SU-DHL-6 (cell line): Measurements from ENCODE around the gene ESRRB.

Experiments
- H2AFZ ChIP-seq: fragments of 200-600 bp; sonication (generic); 2 replicates; pipeline ENCODE4 v1.6.1; 2014; ENCODE audit warnings: low read depth, mild to moderate bottlenecking, moderate library complexity, mixed read lengths, antibody characterized with exemption, low read length; ENCODE audit not compliant: severe bottlenecking
- H3F3A ChIP-seq: fragments of 200-600 bp; shearing (Covaris generic); 2 replicates; pipeline ENCODE4 v1.6.0; 2016; ENCODE audit warnings: antibody characterized with exemption, mild to moderate bottlenecking; ENCODE audit not compliant: insufficient read depth
- H3K27ac ChIP-seq: fragments of 200-600 bp; sonication (generic); 2 replicates; pipeline ENCODE4 v1.5.1; 2016; ENCODE audit warnings: low read depth, mild to moderate bottlenecking, low read length, moderate library complexity, mixed read lengths
- H3K27me3 ChIP-seq: fragments of 200-600 bp; sonication (generic), shearing (Covaris generic); 2 replicates; pipeline ENCODE4 v1.6.0; 2014; ENCODE audit warnings: mild to moderate bottlenecking, low read length
- H3K36me3 ChIP-seq: fragments of 200-600 bp; sonication (generic); 2 replicates; pipeline ENCODE4 v1.6.1; 2014; ENCODE audit warnings: mild to moderate bottlenecking, low read length, mixed read lengths
- H3K4me2 ChIP-seq: fragments of 300-600, 200-600 bp; shearing (Covaris generic), sonication (generic); 2 replicates; pipeline ENCODE4 v1.6.0; 2014; ENCODE audit warnings: low read length, low read depth, mild to moderate bottlenecking; ENCODE audit not compliant: poor library complexity, severe bottlenecking
- H3K4me3 ChIP-seq: fragments of 200-600 bp; sonication (generic); 2 replicates; pipeline ENCODE4 v1.5.1; 2014; ENCODE audit warnings: antibody characterized with exemption, low read length, mild to moderate bottlenecking, mixed read lengths; ENCODE audit not compliant: insufficient read depth, poor library complexity, severe bottlenecking
- H3K79me2 ChIP-seq: fragments of 200-600 bp; sonication (generic); 2 replicates; pipeline ENCODE4 v1.6.1; 2014; ENCODE audit warnings: mild to moderate bottlenecking, low read length, moderate library complexity; ENCODE audit not compliant: insufficient read depth
- H3K9ac ChIP-seq: fragments of 200-600 bp; sonication (generic); 2 replicates; pipeline ENCODE4 v1.7.0; 2014; ENCODE audit warnings: mild to moderate bottlenecking, low read length
- H3K9me2 ChIP-seq: fragments of 200-600 bp; sonication (generic); replicated peaks from 2 replicates; pipeline ENCODE4 v1.6.1; 2014; ENCODE audit warnings: low read length; ENCODE audit not compliant: insufficient read depth
- H3K9me3 ChIP-seq: fragments of 200-600 bp; sonication (generic); 2 replicates; pipeline ENCODE4 v1.6.1; 2014; ENCODE audit warnings: low read length, mixed read lengths; ENCODE audit not compliant: insufficient read depth
- H4K20me1 ChIP-seq: fragments of 200-600 bp; sonication (generic); 2 replicates; pipeline ENCODE4 v1.6.1; 2014; ENCODE audit warnings: low read depth, mild to moderate bottlenecking, antibody characterized with exemption, low read length, moderate library complexity, mixed read lengths
- CTCF ChIP-seq: fragments of 200-600 bp; sonication (generic); IDR thresholded peaks from one replicate; pipeline ENCODE4 v1.5.1; 2017; ENCODE audit warnings: antibody characterized with exemption, mild to moderate bottlenecking, low read length, moderate library complexity; ENCODE audit not compliant: insufficient read depth, poor library complexity, severe bottlenecking
- EZH2phosphoT487 ChIP-seq: fragments of 200-600 bp; sonication (generic), shearing (Covaris generic); conservative IDR thresholded peaks from 2 replicates; pipeline ENCODE4 v1.6.1; 2018; ENCODE audit warnings: mild to moderate bottlenecking, antibody characterized with exemption, low read length, moderate library complexity, mixed read lengths

The ESRRB gene

GRCh38 chr14:76352639-76353281, 23.2 kb upstream of the ESRRB start:
- Histone ChIP-seq H3K79me2 (no peaks in the 10 kb centered on the region), H3K9me3 (no peaks in the 10 kb centered on the region), H4K20me1 (no peaks in the 10 kb centered on the region), H2AFZ (no peak overlapping the region), H3F3A (no peaks in the 10 kb centered on the region), H3K36me3 (no peaks in the 10 kb centered on the region), H3K4me3 (no peak overlapping the region), H3K9me2 (no peaks in the 10 kb centered on the region), H3K27me3 (no peaks in the 10 kb centered on the region), H3K4me2 (no peak overlapping the region), H3K27ac (no peak overlapping the region), H3K9ac (no peak overlapping the region)
- TF ChIP-seq CTCF (peak; percentile 77), EZH2phosphoT487 (no peak)

GRCh38 chr14:76354310-76354709, 21.6 kb upstream of the ESRRB start:
- TF ChIP-seq CTCF (no peak), EZH2phosphoT487 (no peak)
- Histone ChIP-seq H2AFZ (no peak overlapping the region), H4K20me1 (no peaks in the 10 kb centered on the region), H3F3A (no peaks in the 10 kb centered on the region), H3K27ac (no peak overlapping the region), H3K9me2 (no peaks in the 10 kb centered on the region), H3K9ac (no peak overlapping the region), H3K27me3 (no peaks in the 10 kb centered on the region), H3K79me2 (no peaks in the 10 kb centered on the region), H3K9me3 (no peaks in the 10 kb centered on the region), H3K36me3 (no peaks in the 10 kb centered on the region), H3K4me3 (no peak overlapping the region), H3K4me2 (no peak overlapping the region)

- no peaks in the 10 kb centered on the region for H3K9me2 ChIP-seq
- no peak overlapping the region for H3K4me3 ChIP-seq
- H3K9me3 ChIP-seq, result no peaks in the 10 kb centered on the region
- H3K36me3 ChIP-seq, result no peaks in the 10 kb centered on the region
- no peaks in the 10 kb centered on the region for H4K20me1 ChIP-seq
- no peak overlapping the region for H3K9ac ChIP-seq
- no peak overlapping the region for H3K4me2 ChIP-seq
- no peaks in the 10 kb centered on the region for H3F3A ChIP-seq
- H3K27ac ChIP-seq, result no peak overlapping the region
- no peak for TF ChIP-seq CTCF
- TF ChIP-seq EZH2phosphoT487, result no peak
- H2AFZ ChIP-seq, result no peak overlapping the region
- H3K27me3 ChIP-seq, result no peaks in the 10 kb centered on the region
- H3K79me2 ChIP-seq, result no peaks in the 10 kb centered on the region
Measured at GRCh38 chr14:76355771-76356170, 20.2 kb upstream of the ESRRB start.
